Measurements from ENCODE around the gene APRT. TPM values are rescaled to one million over a fixed set of nuclear protein-coding genes. Genes with fewer than 3 reads are reported as not detected.
A peak's percentile ranks its signal among the peaks of the same experiment; 100 is the strongest.

Gene APRT
- total RNA-seq, 2 experiments from 2014 or later, result 105 to 179 TPM

GRCh38 chr16:88820385-88821025 lies 8.8 kb upstream of the APRT start:
- ChIA-PET POLR2A (no interaction called here), CTCF (interaction anchor here (1.0 kb wide), 1 partner anchor 394 kb away, joined by 3 read pairs; no protein-coding TSS in a partner anchor)
- intact Hi-C loops (cut with DNase I, micrococcal nuclease), result no loop called here
- DNase-seq (no peak), ATAC-seq (no peak)
- Mint-ChIP-seq H3K36me3 (ENCODE audit: low read depth) (no peaks in the 10 kb centered on the region), H3K9me3 (ENCODE audit: low read depth) (no peaks in the 10 kb centered on the region), H3K27me3 (no peaks in the 10 kb centered on the region), H3K4me3 (no peak overlapping the region), H3K27ac (no peak overlapping the region), H3K4me1 (no peaks in the 10 kb centered on the region)

- Mint-ChIP-seq H3K27ac (no peak overlapping the region), H3K4me1 (no peaks in the 10 kb centered on the region), H3K36me3 (ENCODE audit: low read depth) (no peaks in the 10 kb centered on the region), H3K9me3 (ENCODE audit: low read depth) (no peaks in the 10 kb centered on the region), H3K27me3 (no peaks in the 10 kb centered on the region), H3K4me3 (no peak overlapping the region)
- ATAC-seq (no peak), DNase-seq (no peak)
- intact Hi-C loops (cut with DNase I, micrococcal nuclease), result loop anchor here in 1 of 2 experiments (5.0 kb wide), 1 partner anchor 398 kb away; the partner anchor contains the start of gene ZNF778
- POLR2A ChIA-PET, result no interaction called here
- CTCF ChIA-PET, result no interaction called here
These were observed 7.4 kb upstream of the APRT start for GRCh38 chr16:88819126-88819525.

GRCh38 chr16:88818575-88818874 lies 6.8 kb upstream of the APRT start:
- no peaks in the 10 kb centered on the region for H3K36me3 Mint-ChIP-seq (ENCODE audit: low read depth)
- no peaks in the 10 kb centered on the region for H3K9me3 Mint-ChIP-seq (ENCODE audit: low read depth)
- CTCF ChIA-PET, result interaction anchor here (0.8 kb wide), 1 partner anchor 28 kb away, joined by 3 read pairs; no protein-coding TSS in a partner anchor
- no peak overlapping the region for H3K4me3 Mint-ChIP-seq
- no peak overlapping the region for H3K27ac Mint-ChIP-seq
- no peak for ATAC-seq
- peaks cover 2% of the 10 kb centered on the region for H3K4me1 Mint-ChIP-seq
- intact Hi-C loops (cut with DNase I, micrococcal nuclease), result loop anchor here in 1 of 2 experiments (5.0 kb wide), 1 partner anchor 399 kb away; the partner anchor contains the start of gene ZNF778
- POLR2A ChIA-PET, result no interaction called here
- no peaks in the 10 kb centered on the region for H3K27me3 Mint-ChIP-seq
- DNase-seq, result no peak

GRCh38 chr16:88817785-88818574 lies 6.3 kb upstream of the APRT start:
- Mint-ChIP-seq H3K36me3 (ENCODE audit: low read depth) (no peaks in the 10 kb centered on the region), H3K4me3 (no peak overlapping the region), H3K27ac (no peak overlapping the region), H3K27me3 (no peaks in the 10 kb centered on the region), H3K4me1 (peaks cover 2% of the 10 kb centered on the region), H3K9me3 (ENCODE audit: low read depth) (no peaks in the 10 kb centered on the region)
- intact Hi-C loops (cut with DNase I, micrococcal nuclease), result loop anchor here in 1 of 2 experiments (5.0 kb wide), 1 partner anchor 399 kb away; the partner anchor contains the start of gene ZNF778
- ChIA-PET CTCF (interaction anchor here (0.8 kb wide), 1 partner anchor 28 kb away, joined by 3 read pairs; no protein-coding TSS in a partner anchor), POLR2A (no interaction called here)
- ATAC-seq, result no peak
- no peak for DNase-seq

GRCh38 chr16:88816736-88817535 lies 5.2 kb upstream of the APRT start:
- DNase-seq, result no peak
- no peaks in the 10 kb centered on the region for H3K27me3 Mint-ChIP-seq
- H3K4me3 Mint-ChIP-seq, result no peak overlapping the region
- intact Hi-C loops (cut with DNase I, micrococcal nuclease), result loop anchor here (1.0 to 5.0 kb wide), 4 partner anchors 40 to 400 kb away; partner anchors contain the start of genes TRAPPC2L (in 1 of the 2) and ZNF778 (in 1 of the 2)
- no peaks in the 10 kb centered on the region for H3K36me3 Mint-ChIP-seq (ENCODE audit: low read depth)
- CTCF ChIA-PET, result interaction anchor here (2.3 kb wide), 1 partner anchor 41 kb away, joined by 17 read pairs; the partner anchor contains the start of genes GALNS and TRAPPC2L
- POLR2A ChIA-PET, result no interaction called here
- ATAC-seq, result no peak
- H3K4me1 Mint-ChIP-seq, result peaks cover 5% of the 10 kb centered on the region
- no peaks in the 10 kb centered on the region for H3K9me3 Mint-ChIP-seq (ENCODE audit: low read depth)
- H3K27ac Mint-ChIP-seq, result no peak overlapping the region

GRCh38 chr16:88815901-88816589 lies 4.3 kb upstream of the APRT start:
- H3K27me3 Mint-ChIP-seq, result no peaks in the 10 kb centered on the region
- H3K36me3 Mint-ChIP-seq (ENCODE audit: low read depth), result peaks cover 2% of the 10 kb centered on the region
- intact Hi-C loops (cut with DNase I, micrococcal nuclease), result loop anchor here (1.0 to 5.0 kb wide), 4 partner anchors 41 to 401 kb away; partner anchors contain the start of genes TRAPPC2L (in 1 of the 2) and ZNF778 (in 1 of the 2)
- DNase-seq (peak; percentile 80), ATAC-seq (peak; percentile 18)
- H3K9me3 Mint-ChIP-seq (ENCODE audit: low read depth), result no peaks in the 10 kb centered on the region
- POLR2A ChIA-PET, result no interaction called here
- H3K4me3 Mint-ChIP-seq, result no peak overlapping the region
- H3K4me1 Mint-ChIP-seq, result peaks cover 5% of the 10 kb centered on the region
- no peak overlapping the region for H3K27ac Mint-ChIP-seq
- CTCF ChIA-PET, result interaction anchor here (0.5 to 2.3 kb wide), 3 partner anchors 35 to 208 kb away, joined by 3 to 17 read pairs (median 3); partner anchors contain the start of genes GALNS and TRAPPC2L

GRCh38 chr16:88815227-88815626 lies 3.5 kb upstream of the APRT start:
- H3K36me3 Mint-ChIP-seq (ENCODE audit: low read depth), result peaks cover 11% of the 10 kb centered on the region
- no peak overlapping the region for H3K4me3 Mint-ChIP-seq
- ChIA-PET CTCF (interaction anchor here (0.5 to 2.3 kb wide), 3 partner anchors 34 to 209 kb away, joined by 3 to 17 read pairs (median 3); partner anchors contain the start of genes GALNS and TRAPPC2L), POLR2A (no interaction called here)
- DNase-seq (no peak), ATAC-seq (no peak)
- no peaks in the 10 kb centered on the region for H3K27me3 Mint-ChIP-seq
- H3K9me3 Mint-ChIP-seq (ENCODE audit: low read depth), result no peaks in the 10 kb centered on the region
- H3K27ac Mint-ChIP-seq, result no peak overlapping the region
- H3K4me1 Mint-ChIP-seq, result peaks cover 6% of the 10 kb centered on the region
- intact Hi-C loops (cut with DNase I, micrococcal nuclease), result loop anchor here in 1 of 2 experiments (5.0 kb wide), 1 partner anchor 402 kb away; the partner anchor contains the start of gene ZNF778

GRCh38 chr16:88814144-88814502 lies 2.4 kb upstream of the APRT start:
- Mint-ChIP-seq H3K36me3 (ENCODE audit: low read depth) (peaks cover 22% of the 10 kb centered on the region), H3K27ac (peak overlapping the region; percentile 2), H3K4me1 (peaks cover 15% of the 10 kb centered on the region), H3K4me3 (no peak overlapping the region), H3K27me3 (no peaks in the 10 kb centered on the region), H3K9me3 (ENCODE audit: low read depth) (no peaks in the 10 kb centered on the region)
- intact Hi-C loops (cut with DNase I, micrococcal nuclease), result loop anchor here in 1 of 2 experiments (5.0 kb wide), 2 partner anchors 128 to 303 kb away; no protein-coding TSS in a partner anchor
- ATAC-seq (no peak), DNase-seq (no peak)
- CTCF ChIA-PET, result interaction anchor here (0.9 to 2.2 kb wide), 3 partner anchors 77 to 394 kb away, joined by 3 to 8 read pairs (median 4); no protein-coding TSS in a partner anchor
- POLR2A ChIA-PET, result interaction anchor here (1.1 kb wide), 1 partner anchor 44 kb away, joined by 3 read pairs; no protein-coding TSS in a partner anchor

- DNase-seq (no peak), ATAC-seq (no peak)
- ChIA-PET CTCF (interaction anchor here (0.6 to 5.1 kb wide), 7 partner anchors 31 to 395 kb away, joined by 3 to 22 read pairs (median 4); partner anchors contain the start of genes GALNS and TRAPPC2L), POLR2A (interaction anchor here (0.6 to 1.1 kb wide), 3 partner anchors 43 to 703 kb away, joined by 3 to 8 read pairs (median 4); no protein-coding TSS in a partner anchor)
- H3K27ac Mint-ChIP-seq, result peak overlapping the region; percentile 2
- H3K27me3 Mint-ChIP-seq, result no peaks in the 10 kb centered on the region
- peak overlapping the region; percentile 16 for H3K4me3 Mint-ChIP-seq
- peaks cover 26% of the 10 kb centered on the region for H3K36me3 Mint-ChIP-seq (ENCODE audit: low read depth)
- intact Hi-C loops (cut with DNase I, micrococcal nuclease), result loop anchor here (2.0 to 5.0 kb wide), 3 partner anchors 43 to 304 kb away; partner anchors contain the start of genes GALNS (in 1 of the 2) and TRAPPC2L (in 1 of the 2)
- peaks cover 17% of the 10 kb centered on the region for H3K4me1 Mint-ChIP-seq
- H3K9me3 Mint-ChIP-seq (ENCODE audit: low read depth), result no peaks in the 10 kb centered on the region
These were observed 1.8 kb upstream of the APRT start for GRCh38 chr16:88813269-88814143.
